Measurements from ENCODE around the gene DYNLT2B.

GRCh38 chr3:196315821-196316220 lies 2.2 kb downstream of the DYNLT2B start:
- TF ChIP-seq CTCF (IDR thresholded peaks at IDR 0.05; ENCODE audit: insufficient read depth, low read length) (no peak), GABPA (IDR thresholded peaks at IDR 0.05; ENCODE audit: low read depth) (no peak), SPI1 (IDR thresholded peaks at IDR 0.05; ENCODE audit: borderline replicate concordance, low read depth) (no peak), POLR2AphosphoS5 (IDR thresholded peaks at IDR 0.05; ENCODE audit: low read depth) (no peak)
- TF ChIP-seq, protein P1, sequence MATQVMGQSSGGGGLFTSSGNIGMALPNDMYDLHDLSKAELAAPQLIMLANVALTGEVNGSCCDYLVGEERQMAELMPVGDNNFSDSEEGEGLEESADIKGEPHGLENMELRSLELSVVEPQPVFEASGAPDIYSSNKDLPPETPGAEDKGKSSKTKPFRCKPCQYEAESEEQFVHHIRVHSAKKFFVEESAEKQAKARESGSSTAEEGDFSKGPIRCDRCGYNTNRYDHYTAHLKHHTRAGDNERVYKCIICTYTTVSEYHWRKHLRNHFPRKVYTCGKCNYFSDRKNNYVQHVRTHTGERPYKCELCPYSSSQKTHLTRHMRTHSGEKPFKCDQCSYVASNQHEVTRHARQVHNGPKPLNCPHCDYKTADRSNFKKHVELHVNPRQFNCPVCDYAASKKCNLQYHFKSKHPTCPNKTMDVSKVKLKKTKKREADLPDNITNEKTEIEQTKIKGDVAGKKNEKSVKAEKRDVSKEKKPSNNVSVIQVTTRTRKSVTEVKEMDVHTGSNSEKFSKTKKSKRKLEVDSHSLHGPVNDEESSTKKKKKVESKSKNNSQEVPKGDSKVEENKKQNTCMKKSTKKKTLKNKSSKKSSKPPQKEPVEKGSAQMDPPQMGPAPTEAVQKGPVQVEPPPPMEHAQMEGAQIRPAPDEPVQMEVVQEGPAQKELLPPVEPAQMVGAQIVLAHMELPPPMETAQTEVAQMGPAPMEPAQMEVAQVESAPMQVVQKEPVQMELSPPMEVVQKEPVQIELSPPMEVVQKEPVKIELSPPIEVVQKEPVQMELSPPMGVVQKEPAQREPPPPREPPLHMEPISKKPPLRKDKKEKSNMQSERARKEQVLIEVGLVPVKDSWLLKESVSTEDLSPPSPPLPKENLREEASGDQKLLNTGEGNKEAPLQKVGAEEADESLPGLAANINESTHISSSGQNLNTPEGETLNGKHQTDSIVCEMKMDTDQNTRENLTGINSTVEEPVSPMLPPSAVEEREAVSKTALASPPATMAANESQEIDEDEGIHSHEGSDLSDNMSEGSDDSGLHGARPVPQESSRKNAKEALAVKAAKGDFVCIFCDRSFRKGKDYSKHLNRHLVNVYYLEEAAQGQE (IDR thresholded peaks at IDR 0.05; ENCODE audit: insufficient replicate concordance, low read depth) = no peak
